LNCaP clone FGC (cell line): ENCODE data around the gene ERICH4.
"Not testable (repeated sequence)": the region's sequence is repeated elsewhere in the genome, so short reads cannot be mapped to it uniquely, and the experiment has no call there.

ENCODE experiments used
- DNase-seq: peaks from one replicate; pipeline ENCODE4 v3.0.0-alpha.2; 2011; ENCODE audit warnings: low read depth
- H3K4me3 ChIP-seq: 2 replicates; pipeline ENCODE4 v1.5.1; 2011; ENCODE audit warnings: mild to moderate bottlenecking, low read depth, low read length, control low read depth
- TF ChIP-seq, protein P1 (sequence below): IDR thresholded peaks from 2 replicates; pipeline ENCODE4 v1.5.1; 2012; ENCODE audit warnings: mild to moderate bottlenecking; ENCODE audit not compliant: control insufficient read depth, insufficient read depth; ENCODE audit errors: extremely low read depth

The ERICH4 gene

DNA sequence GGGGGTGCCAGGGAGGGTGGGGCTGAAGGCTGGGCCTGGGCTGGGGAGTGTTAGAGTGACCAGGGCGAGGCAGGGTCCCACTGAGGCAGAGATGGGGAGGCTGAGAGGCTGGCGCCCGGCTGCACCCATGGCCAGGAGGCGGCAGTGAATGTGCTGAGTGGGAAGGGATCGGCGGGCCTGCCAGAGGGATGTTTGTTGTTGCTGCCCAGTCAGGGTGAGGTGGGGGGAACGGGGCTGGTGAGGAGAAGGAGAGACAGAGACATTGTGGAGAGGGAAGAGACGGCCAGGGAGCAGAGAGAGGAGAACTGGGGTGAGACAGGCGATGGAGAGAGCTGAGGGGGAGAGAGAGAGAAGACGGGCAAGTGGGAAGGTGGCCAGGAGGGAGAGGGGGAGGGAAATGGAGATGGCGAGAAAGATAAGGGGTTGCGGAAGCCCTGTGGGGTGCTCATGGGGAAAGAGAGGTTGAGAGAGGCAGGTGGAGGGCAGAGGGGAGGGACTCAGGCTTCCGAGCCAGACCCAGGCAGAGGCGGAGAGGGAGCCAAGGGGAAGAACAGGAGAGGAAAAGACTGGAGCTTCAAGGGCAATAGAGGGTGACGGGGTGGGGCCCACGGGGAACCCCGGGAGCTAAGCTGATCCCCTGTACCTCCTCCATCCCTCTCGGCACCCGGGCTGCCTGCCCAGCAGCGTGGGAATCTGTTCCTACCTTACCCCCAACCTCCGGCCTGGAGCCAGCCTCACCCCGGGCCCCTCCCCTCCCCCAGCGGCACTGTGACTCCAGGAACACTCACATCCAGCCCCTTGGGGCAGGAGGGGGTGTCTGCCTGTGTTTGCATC lies 15.1 kb upstream of the ERICH4 start:
- TF ChIP-seq, protein P1, sequence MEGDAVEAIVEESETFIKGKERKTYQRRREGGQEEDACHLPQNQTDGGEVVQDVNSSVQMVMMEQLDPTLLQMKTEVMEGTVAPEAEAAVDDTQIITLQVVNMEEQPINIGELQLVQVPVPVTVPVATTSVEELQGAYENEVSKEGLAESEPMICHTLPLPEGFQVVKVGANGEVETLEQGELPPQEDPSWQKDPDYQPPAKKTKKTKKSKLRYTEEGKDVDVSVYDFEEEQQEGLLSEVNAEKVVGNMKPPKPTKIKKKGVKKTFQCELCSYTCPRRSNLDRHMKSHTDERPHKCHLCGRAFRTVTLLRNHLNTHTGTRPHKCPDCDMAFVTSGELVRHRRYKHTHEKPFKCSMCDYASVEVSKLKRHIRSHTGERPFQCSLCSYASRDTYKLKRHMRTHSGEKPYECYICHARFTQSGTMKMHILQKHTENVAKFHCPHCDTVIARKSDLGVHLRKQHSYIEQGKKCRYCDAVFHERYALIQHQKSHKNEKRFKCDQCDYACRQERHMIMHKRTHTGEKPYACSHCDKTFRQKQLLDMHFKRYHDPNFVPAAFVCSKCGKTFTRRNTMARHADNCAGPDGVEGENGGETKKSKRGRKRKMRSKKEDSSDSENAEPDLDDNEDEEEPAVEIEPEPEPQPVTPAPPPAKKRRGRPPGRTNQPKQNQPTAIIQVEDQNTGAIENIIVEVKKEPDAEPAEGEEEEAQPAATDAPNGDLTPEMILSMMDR, result no peak
- H3K4me3 ChIP-seq, result no peak overlapping the region
- no peak for DNase-seq

DNA sequence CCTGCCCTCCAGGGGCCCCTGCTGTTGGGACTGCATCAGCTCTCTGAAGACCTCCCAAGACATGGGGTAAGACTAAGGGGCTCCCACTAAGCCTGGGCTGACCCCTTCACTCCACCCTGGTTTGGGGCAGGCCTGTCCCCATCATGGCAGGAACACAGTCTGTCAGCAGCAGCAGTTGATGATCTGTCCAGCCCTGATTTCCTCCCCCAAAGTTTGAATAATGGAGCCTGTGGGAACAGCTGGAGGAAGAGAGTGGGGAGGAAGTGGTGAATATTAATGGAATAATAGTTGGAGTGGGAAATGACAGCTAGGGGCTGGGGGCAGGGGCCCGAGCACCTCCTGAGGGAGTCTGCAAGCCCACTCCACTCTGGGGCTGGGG lies 14.5 kb upstream of the ERICH4 start:
- TF ChIP-seq, protein P1, result no peak
- no peak for DNase-seq
- H3K4me3 ChIP-seq, result no peak overlapping the region

DNA sequence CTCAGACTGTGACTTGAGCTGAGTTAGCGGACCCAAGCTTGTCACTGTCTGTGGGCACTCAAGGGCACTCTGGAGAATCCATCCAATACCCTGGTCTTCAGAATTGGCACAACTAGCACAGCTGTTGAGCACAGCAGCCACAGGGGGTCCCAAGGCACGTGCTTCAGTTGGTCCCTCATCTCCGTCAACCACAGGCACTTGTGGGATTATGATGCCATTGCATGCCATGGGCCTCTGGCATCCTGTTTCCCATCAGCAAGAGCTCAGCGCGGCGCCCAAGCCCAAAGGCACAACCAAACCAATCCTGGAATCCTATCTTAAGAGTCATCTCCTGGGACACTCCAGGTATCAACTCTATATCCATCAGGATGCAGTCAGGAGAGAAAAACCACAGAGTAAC lies 12.0 kb upstream of the ERICH4 start:
- no peak for DNase-seq
- TF ChIP-seq, protein P1, result no peak
- no peak overlapping the region for H3K4me3 ChIP-seq

DNA sequence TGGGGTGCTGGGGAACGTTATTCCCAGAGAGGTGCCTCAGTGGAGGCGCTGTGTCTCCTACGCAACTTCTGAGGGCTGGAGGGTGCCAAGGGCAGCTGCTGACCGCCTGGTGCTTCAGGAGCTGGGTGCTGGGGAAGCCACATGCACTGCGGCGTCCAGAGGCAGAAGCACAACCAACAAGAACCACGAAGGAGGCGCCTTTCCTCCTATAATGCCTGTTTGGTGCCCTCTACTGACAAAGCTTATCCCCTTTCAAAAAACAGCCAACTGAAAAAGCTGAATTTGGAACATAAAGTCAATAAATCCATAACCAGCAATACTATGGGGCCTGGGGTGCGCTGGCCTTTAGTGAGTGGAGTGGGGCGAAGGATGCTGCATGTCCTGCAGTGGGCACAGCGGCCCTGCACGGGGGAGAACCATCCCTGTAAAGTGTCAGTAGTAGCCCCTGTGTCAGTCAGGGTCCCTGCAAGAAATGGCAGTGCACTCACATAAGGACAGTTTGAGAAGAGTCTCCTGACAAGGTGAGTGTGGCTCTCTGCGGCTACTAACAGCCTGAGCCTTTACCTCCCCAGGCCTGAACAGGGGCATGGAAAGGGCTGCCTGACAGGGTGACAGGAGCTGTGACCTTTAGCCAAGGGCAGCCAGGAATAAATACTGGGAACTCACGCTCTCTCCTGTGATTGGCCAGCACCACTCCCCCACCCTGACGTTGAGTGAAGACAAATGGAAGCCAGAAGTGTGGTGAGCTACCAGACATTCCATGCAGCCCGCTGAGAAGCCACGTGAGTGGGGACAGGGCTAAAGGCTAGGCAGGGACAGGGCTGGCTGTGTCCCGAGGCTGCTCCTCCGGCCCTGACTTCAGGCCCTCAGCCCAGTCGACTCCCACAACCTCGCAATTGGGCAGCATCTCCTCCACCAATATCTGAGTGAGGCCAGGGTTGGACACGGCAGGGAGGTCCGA lies 11.2 kb upstream of the ERICH4 start:
- no peak for DNase-seq
- TF ChIP-seq, protein P1, result no peak
- H3K4me3 ChIP-seq, result no peak overlapping the region

DNA sequence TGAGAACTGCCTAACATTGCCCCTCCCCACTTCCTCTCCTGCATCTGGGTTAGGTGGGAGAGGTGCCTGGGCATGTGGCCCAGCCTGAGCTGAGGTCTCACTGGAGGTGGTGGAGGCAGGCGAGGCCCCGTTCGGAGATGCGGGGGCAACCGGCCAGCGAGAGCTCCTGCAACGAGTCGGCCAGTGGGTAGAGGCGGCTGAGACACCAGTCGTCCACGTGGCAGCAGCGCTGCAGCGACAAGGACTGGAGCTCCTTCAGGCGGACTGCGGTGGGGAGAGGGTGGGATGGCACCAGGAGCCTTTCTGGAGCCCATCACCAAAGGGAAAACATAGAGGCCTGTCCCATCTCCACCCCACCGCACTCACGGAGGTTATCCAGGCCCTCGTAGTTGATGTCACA lies 9.8 kb upstream of the ERICH4 start:
- no peak for DNase-seq
- TF ChIP-seq, protein P1, result no peak
- no peak overlapping the region for H3K4me3 ChIP-seq

DNA sequence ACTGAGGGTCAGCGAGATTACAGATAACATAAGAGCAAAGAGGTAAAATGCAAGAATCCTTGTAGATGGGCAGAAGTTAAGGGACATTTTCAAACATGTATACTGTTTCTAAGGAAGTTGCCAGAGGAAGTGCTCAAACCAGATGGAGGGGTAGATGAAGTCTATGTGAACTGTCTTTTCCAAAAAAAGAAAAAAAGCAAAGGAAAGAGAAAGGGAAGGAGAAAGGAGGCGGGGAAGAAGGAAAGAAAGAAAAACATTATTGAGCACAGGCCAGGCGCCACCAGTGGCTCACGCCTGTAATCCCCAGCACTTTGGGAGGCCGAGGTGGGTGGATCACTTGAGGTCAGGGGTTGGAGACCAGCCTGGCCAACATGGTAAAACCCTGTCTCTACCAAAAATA lies 8.5 kb upstream of the ERICH4 start:
- DNase-seq, result no peak
- TF ChIP-seq, protein P1, result no peak
- H3K4me3 ChIP-seq, result no peak overlapping the region

DNA sequence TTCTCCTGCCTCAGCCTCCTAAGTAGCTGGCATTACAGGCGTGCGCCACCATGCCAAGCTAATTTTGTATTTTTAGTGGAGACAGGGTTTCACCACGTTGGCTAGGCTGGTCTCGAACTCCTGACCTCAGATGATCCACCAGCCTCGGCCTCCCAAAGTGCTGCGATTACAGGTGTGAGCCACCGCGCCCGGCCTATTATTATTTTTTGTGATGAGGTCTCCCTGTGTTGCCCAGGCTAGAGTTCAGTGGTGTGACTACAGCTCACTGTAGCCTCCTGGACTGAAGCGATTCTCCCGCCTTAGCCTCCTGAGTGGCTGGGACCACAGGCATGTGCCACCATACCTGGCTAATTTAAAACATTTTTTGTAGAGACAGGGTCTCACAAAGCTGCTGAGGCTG lies 7.6 kb upstream of the ERICH4 start:
- DNase-seq, H3K4me3 ChIP-seq: not testable (repeated sequence)
